Measurements from ENCODE around the gene ADGRE1.

- TF ChIP-seq, protein P1, sequence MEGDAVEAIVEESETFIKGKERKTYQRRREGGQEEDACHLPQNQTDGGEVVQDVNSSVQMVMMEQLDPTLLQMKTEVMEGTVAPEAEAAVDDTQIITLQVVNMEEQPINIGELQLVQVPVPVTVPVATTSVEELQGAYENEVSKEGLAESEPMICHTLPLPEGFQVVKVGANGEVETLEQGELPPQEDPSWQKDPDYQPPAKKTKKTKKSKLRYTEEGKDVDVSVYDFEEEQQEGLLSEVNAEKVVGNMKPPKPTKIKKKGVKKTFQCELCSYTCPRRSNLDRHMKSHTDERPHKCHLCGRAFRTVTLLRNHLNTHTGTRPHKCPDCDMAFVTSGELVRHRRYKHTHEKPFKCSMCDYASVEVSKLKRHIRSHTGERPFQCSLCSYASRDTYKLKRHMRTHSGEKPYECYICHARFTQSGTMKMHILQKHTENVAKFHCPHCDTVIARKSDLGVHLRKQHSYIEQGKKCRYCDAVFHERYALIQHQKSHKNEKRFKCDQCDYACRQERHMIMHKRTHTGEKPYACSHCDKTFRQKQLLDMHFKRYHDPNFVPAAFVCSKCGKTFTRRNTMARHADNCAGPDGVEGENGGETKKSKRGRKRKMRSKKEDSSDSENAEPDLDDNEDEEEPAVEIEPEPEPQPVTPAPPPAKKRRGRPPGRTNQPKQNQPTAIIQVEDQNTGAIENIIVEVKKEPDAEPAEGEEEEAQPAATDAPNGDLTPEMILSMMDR (IDR thresholded peaks at IDR 0.05): no peak
- TF ChIP-seq EZH2 (IDR thresholded peaks at IDR 0.05): no peak
Measured at GRCh38 chr19:6971366-6971765, 84.0 kb downstream of the ADGRE1 start.

Measured in neural progenitor cell (in vitro differentiated cells).